ENCODE measurements around the gene MAPK8IP1. TPM values are rescaled to one million over a fixed set of nuclear protein-coding genes. Genes with fewer than 3 reads are reported as not detected.

MAPK8IP1 gene
- total RNA-seq, 4 donors from 2014 or later = 1.9 to 11.1 (median 2.6) TPM

DNA sequence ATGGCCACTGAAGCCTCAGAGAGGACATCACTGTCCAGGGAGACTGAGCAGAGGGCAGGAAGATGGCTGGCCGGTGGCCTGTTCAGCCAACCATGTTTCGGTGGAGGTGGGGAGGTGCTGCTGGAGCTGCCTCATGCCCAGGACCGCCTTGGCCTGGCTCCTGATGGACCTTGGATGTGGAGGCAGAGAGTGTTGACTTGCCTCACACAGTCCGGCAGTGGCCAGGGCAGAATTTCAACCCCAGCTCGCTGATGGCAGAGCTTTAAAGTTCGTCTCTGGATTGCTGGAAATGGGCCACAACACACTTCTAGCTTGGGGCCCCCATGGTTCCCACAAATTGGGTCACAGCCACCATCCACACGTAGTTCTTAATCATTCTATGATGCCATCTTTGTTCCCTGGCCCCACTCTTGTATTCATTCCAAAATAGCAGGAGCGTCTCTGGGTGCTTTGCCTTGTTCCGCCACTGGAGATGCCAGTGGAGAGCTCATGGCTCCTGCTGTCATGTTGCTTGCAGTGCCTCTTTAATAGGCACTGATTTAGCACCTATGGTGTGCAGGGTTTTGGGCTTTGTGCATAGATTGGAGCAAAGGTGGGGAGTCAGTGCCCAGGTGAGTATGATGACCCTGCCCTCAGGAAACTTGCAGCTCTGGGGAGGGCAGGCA lies 5.6 kb downstream of the MAPK8IP1 start:
- intact Hi-C loops (cut with DNase I; ENCODE audit: low total_unique reads) (no loop called here), in situ Hi-C loops (cut with MboI; ENCODE audit: low pct_ligation_motif_present in 1 of 4, low pct_unique_long_range_greater_than_20kb in 1 of 4, low sequenced_read_pairs in 3 of 4) (no loop called here)
- no peaks in the 10 kb centered on the region for H3K36me3 ChIP-seq
- H3K4me3 ChIP-seq = no peak overlapping the region
- no peak for DNase-seq
- H3K27ac ChIP-seq = no peak overlapping the region
- peaks cover 0 to 2% (median 1%) of the 10 kb centered on the region in 4 donors for H3K4me1 ChIP-seq
- TF ChIP-seq POLR2A (IDR thresholded peaks at IDR 0.05) (no peak), EP300 (IDR thresholded peaks at IDR 0.05; ENCODE audit: low read depth) (no peak), POLR2AphosphoS5 (IDR thresholded peaks at IDR 0.05) (no peak)
- TF ChIP-seq, protein P1, sequence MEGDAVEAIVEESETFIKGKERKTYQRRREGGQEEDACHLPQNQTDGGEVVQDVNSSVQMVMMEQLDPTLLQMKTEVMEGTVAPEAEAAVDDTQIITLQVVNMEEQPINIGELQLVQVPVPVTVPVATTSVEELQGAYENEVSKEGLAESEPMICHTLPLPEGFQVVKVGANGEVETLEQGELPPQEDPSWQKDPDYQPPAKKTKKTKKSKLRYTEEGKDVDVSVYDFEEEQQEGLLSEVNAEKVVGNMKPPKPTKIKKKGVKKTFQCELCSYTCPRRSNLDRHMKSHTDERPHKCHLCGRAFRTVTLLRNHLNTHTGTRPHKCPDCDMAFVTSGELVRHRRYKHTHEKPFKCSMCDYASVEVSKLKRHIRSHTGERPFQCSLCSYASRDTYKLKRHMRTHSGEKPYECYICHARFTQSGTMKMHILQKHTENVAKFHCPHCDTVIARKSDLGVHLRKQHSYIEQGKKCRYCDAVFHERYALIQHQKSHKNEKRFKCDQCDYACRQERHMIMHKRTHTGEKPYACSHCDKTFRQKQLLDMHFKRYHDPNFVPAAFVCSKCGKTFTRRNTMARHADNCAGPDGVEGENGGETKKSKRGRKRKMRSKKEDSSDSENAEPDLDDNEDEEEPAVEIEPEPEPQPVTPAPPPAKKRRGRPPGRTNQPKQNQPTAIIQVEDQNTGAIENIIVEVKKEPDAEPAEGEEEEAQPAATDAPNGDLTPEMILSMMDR (IDR thresholded peaks at IDR 0.05) = no peak
- H3K27me3 ChIP-seq = peaks cover 4% of the 10 kb centered on the region
- no peaks in the 10 kb centered on the region for H3K9me3 ChIP-seq
- WGBS, 2 donors (ENCODE audit: low coverage in 1 of 2) = 84% methylated on average over 9 of the region's 9 CpGs; no CpG with 5 or more reads in 1 of the 2 donors

DNA sequence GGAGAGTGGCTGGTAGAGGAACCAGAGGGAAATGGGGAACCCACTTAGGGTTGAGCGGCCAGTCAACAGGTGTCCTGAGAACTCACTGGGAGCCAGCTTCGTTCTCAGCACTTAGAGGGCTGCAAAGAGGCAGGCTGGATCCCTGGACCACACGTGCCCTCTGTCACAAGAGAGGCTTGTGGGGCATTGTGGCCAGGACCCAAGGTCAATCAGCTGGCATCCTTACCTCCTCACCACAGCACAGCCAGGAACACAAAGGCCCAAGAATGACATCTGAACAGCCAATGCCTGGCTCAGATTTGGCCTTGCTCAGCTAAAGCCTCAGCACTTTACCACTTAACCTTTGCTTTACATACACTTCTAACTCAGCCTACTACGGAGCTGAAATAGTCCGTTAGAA lies 7.4 kb downstream of the MAPK8IP1 start:
- Histone ChIP-seq H3K4me3 (no peak overlapping the region), H3K9me3 (no peaks in the 10 kb centered on the region), H3K27me3 (peaks cover 20% of the 10 kb centered on the region), H3K4me1 (no peaks in the 10 kb centered on the region), H3K36me3 (no peaks in the 10 kb centered on the region), H3K27ac (no peak overlapping the region)
- intact Hi-C loops (cut with DNase I; ENCODE audit: low total_unique reads) (no loop called here), in situ Hi-C loops (cut with MboI; ENCODE audit: low pct_ligation_motif_present in 1 of 4, low pct_unique_long_range_greater_than_20kb in 1 of 4, low sequenced_read_pairs in 3 of 4) (no loop called here)
- TF ChIP-seq, protein P1 (IDR thresholded peaks at IDR 0.05) = no peak
- DNase-seq = no peak
- 60 to 74% methylated on average over 2 to 5 of the region's 5 CpGs for WGBS, 2 donors (ENCODE audit: low coverage in 1 of 2)

DNA sequence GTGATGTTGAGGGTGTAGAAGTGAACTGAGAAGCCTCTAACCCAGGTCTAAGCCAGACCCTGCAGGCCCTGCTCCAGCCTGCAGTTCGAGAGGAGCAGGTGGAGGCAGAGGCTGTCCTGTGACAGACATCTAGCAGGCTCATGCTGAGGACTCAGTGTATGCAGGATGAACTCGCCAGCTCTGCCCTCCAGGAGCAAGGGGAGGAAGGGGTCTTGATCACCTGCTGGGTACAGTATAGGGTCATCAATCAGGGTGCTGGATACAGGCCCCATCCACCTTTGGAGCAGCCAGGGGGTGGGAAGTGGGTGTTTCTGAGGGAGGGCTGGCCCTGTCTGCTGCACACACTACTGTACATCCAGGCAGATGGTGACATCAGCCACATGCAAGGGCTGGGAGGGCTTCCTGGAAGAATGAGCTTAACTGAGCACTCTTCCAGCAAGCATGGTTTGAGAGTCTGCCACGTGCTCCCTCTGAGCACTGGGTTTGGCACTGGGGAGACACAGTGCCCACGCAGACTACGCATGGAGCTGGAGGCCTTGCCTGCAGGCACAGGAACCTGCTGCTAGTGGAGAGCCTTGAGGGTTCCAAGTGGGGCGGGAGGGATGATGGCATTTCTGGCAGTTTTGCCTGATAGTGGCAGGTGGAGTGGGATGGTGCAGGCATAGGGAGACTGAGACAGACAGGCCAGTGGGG lies 9.2 kb downstream of the MAPK8IP1 start:
- H3K36me3 ChIP-seq = no peaks in the 10 kb centered on the region
- in situ Hi-C loops (cut with MboI; ENCODE audit: low pct_ligation_motif_present in 1 of 4, low pct_unique_long_range_greater_than_20kb in 1 of 4, low sequenced_read_pairs in 3 of 4) (no loop called here), intact Hi-C loops (cut with DNase I; ENCODE audit: low total_unique reads) (no loop called here)
- H3K4me1 ChIP-seq = peaks cover 0 to 7% (median 7%) of the 10 kb centered on the region in 4 donors
- H3K4me3 ChIP-seq = no peak overlapping the region
- peaks cover 38% of the 10 kb centered on the region for H3K27me3 ChIP-seq
- TF ChIP-seq POLR2A (IDR thresholded peaks at IDR 0.05) (no peak), POLR2AphosphoS5 (IDR thresholded peaks at IDR 0.05) (no peak), EP300 (IDR thresholded peaks at IDR 0.05; ENCODE audit: low read depth) (no peak)
- TF ChIP-seq, protein P1 (IDR thresholded peaks at IDR 0.05) = no peak
- H3K9me3 ChIP-seq = no peaks in the 10 kb centered on the region
- DNase-seq = no peak
- 85% methylated on average over 6 of the region's 6 CpGs; no CpG with 5 or more reads in 1 of the 2 donors for WGBS, 2 donors (ENCODE audit: low coverage in 1 of 2)
- no peak overlapping the region for H3K27ac ChIP-seq

DNA sequence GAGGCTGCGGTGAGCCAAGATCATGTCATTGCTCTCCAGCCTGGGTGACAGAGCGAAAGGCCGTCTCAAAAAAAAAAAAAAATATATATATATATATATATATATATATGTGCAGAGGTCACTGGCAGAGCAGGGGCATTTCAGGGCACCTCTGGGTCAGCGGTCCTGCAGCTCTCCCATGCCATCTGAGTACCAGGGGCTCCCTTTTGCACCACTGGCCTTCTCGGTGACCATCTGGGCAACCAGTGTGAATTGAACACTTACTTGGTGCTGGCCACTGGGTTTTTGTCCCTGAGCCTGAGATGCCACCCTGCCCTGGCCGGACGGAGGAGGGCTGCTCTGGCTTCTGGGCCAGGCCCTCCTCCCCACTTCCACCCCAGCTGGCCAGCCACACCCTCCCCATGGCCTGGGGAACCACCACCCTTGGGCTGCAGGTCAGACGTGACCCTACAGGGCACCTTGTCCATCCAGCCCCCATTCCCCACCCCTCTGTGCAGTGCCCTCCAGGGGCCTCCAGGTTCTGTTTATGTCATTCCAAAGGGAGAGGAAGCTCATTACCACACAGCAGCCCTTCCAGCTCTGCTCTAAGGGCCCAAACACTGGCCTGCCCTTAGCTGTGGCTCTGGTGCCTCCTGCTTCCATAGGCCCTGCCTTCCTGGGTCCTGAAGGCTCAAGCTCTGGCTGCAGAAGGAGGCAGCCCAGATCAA lies 10.3 kb downstream of the MAPK8IP1 start:
- Histone ChIP-seq H3K4me3 (no peak overlapping the region), H3K27me3 (peaks cover 45% of the 10 kb centered on the region), H3K36me3 (no peaks in the 10 kb centered on the region), H3K4me1 (peaks cover 3 to 13% (median 11%) of the 10 kb centered on the region in 4 donors), H3K9me3 (no peaks in the 10 kb centered on the region), H3K27ac (no peak overlapping the region)
- in situ Hi-C loops (cut with MboI; ENCODE audit: low pct_ligation_motif_present in 1 of 4, low pct_unique_long_range_greater_than_20kb in 1 of 4, low sequenced_read_pairs in 3 of 4) (no loop called here), intact Hi-C loops (cut with DNase I; ENCODE audit: low total_unique reads) (no loop called here)
- no peak for DNase-seq
- TF ChIP-seq POLR2A (IDR thresholded peaks at IDR 0.05) (no peak), POLR2AphosphoS5 (IDR thresholded peaks at IDR 0.05) (no peak), EP300 (IDR thresholded peaks at IDR 0.05; ENCODE audit: low read depth) (no peak)
- TF ChIP-seq, protein P1 (IDR thresholded peaks at IDR 0.05) = no peak
- WGBS, 2 donors (ENCODE audit: low coverage in 1 of 2) = 86 to 90% methylated on average over 2 to 8 of the region's 8 CpGs

All from transverse colon (tissue), 4 donors.